Stomach (tissue), 9 donors: ENCODE data around the gene DHX29. TPM values are rescaled to one million over a fixed set of nuclear protein-coding genes. Genes with fewer than 3 reads are reported as not detected.

Experiments used
- DNase-seq, 2 donors: peaks; one replicate each; pipeline versions ENCODE4 v3.0.0 to v3.0.0-alpha.2; 2013 to 2019
- H3K27ac ChIP-seq, 5 donors: fragments of 200-600 bp in 4 of 5; sonication (generic) in 4 of 5; one replicate each; pipeline ENCODE4 v1.5.1; 2013 to 2019; ENCODE audit warnings: mild to moderate bottlenecking in 1 of 5, moderate library complexity in 1 of 5
- H3K27me3 ChIP-seq, 3 donors: fragments of 200-600 bp; sonication (generic); one replicate each; pipeline ENCODE4 v1.5.1; 2017 to 2019; ENCODE audit warnings: mixed run types in 1 of 3
- H3K36me3 ChIP-seq, 4 donors: fragments of 200-600 bp; sonication (generic); 1 replicate in 3 of 4; 2 replicates in 1 of 4; pipeline ENCODE4 v1.5.1; 2016 to 2019
- H3K4me1 ChIP-seq, 4 donors: fragments of 200-600 bp; sonication (generic); one replicate each; pipeline ENCODE4 v1.5.1; 2016 to 2019
- H3K4me3 ChIP-seq, 4 donors: fragments of 200-600 bp; sonication (generic) in 3 of 4; one replicate each; pipeline ENCODE4 v1.5.1; 2016 to 2019; ENCODE audit warnings: mild to moderate bottlenecking in 1 of 4
- H3K9me3 ChIP-seq, 4 donors: fragments of 200-600 bp; sonication (generic); one replicate each; pipeline ENCODE4 v1.5.1; 2016 to 2019
- CTCF ChIP-seq, 7 experiments: fragments of 450-650 bp in 4 of 7; fragments of 200-600 bp in 3 of 7; sonication (generic) in 3 of 7; IDR thresholded peaks; one replicate each; pipeline ENCODE4 v1.5.1; 2016 to 2019; ENCODE audit warnings: antibody characterized with exemption in 7 of 7, control low read depth in 2 of 7, mild to moderate bottlenecking in 1 of 7
- EP300 ChIP-seq: sonication (generic); formaldehyde crosslinking; IDR thresholded peaks from one replicate; pipeline ENCODE4 v1.6.1; 2017; ENCODE audit warnings: antibody characterized with exemption
- POLR2A ChIP-seq, 4 donors: fragments of 450-650 bp; IDR thresholded peaks; one replicate each; pipeline ENCODE4 v1.6.1; 2016; ENCODE audit warnings: antibody characterized with exemption in 4 of 4, control low read depth in 2 of 4, mild to moderate bottlenecking in 1 of 4, moderate library complexity in 1 of 4
- POLR2AphosphoS5 ChIP-seq, 3 donors: sonication (generic); formaldehyde crosslinking; IDR thresholded peaks; one replicate each; pipeline ENCODE4 v1.6.1; 2016; ENCODE audit warnings: antibody characterized with exemption in 3 of 3
- WGBS, 5 donors: extraction: QIAGEN DNeasy Blood & Tissue Kit in 3 of 5; methylation state at CpG; one replicate each; pipeline versions ENCODE4 v1.1.5 to v1.1.7; 2013 to 2018; 5-methylcytosine and 5-hydroxymethylcytosine counted together
- intact Hi-C: fragments of 100-400 bp; cut with DNase I; formaldehyde crosslinking; loops from one replicate; pipeline ENCODE4 v1.15.1; 2023; ENCODE audit warnings: low total_unique reads
- polyA plus RNA-seq, 3 donors: library from polyadenylated mRNA; stranded (reverse); fragments of 200-250 nt; gene quantifications; one replicate each; pipeline ENCODE4 v1.2.3, GENCODE V29; 2013
- total RNA-seq, 5 donors: library from RNA; depleted of rRNA; stranded (reverse); fragments of >200 nt; gene quantifications; one replicate each; pipeline versions ENCODE4 v1.1.0 to v1.2.3, GENCODE V29; 2014 to 2016
- donor health status: healthy with polysubstance abuse.
- donor health status: Bipolar disorder and iron deficiency.
- donor health status: healthy.

Gene DHX29
- total and polyA plus RNA-seq, 8 donors, result 4.3 to 54.5 (median 12.1) TPM

GRCh38 chr5:55333017-55333416 lies 25.5 kb upstream of the DHX29 start:
- WGBS, 5 donors, result 76 to 93% (median 78%) methylated on average over 1 of the region's 1 CpG
- TF ChIP-seq POLR2A (IDR thresholded peaks at IDR 0.05), result no peak
- no peak for TF ChIP-seq CTCF (IDR thresholded peaks at IDR 0.05)
- no peak for TF ChIP-seq POLR2AphosphoS5 (IDR thresholded peaks at IDR 0.05)
- TF ChIP-seq EP300, result no peak
- Histone ChIP-seq H3K4me1 (peaks cover 0 to 8% (median 0%) of the 10 kb centered on the region in 4 donors), H3K9me3 (no peaks in the 10 kb centered on the region), H3K27me3 (no peaks in the 10 kb centered on the region), H3K4me3 (no peak overlapping the region), H3K27ac (no peak overlapping the region), H3K36me3 (peaks cover 0 to 69% (median 46%) of the 10 kb centered on the region in 4 donors)
- intact Hi-C loops, result no loop called here
- DNase-seq, result no peak

GRCh38 chr5:55331321-55331720 lies 23.8 kb upstream of the DHX29 start:
- peaks cover 0 to 68% (median 59%) of the 10 kb centered on the region in 4 donors for H3K36me3 ChIP-seq
- H3K9me3 ChIP-seq, result no peaks in the 10 kb centered on the region
- no peak overlapping the region for H3K4me3 ChIP-seq
- TF ChIP-seq POLR2AphosphoS5 (IDR thresholded peaks at IDR 0.05), result no peak
- TF ChIP-seq CTCF (IDR thresholded peaks at IDR 0.05), result no peak
- TF ChIP-seq POLR2A (IDR thresholded peaks at IDR 0.05), result no peak
- TF ChIP-seq EP300, result no peak
- DNase-seq, result no peak
- intact Hi-C loops, result no loop called here
- H3K27me3 ChIP-seq, result no peaks in the 10 kb centered on the region
- no peak overlapping the region for H3K27ac ChIP-seq
- WGBS, 5 donors, result 88 to 93% (median 90%) methylated on average over 3 of the region's 3 CpGs
- peaks cover 0 to 6% (median 0%) of the 10 kb centered on the region in 4 donors for H3K4me1 ChIP-seq

- 50 to 77% (median 63%) methylated on average over 2 of the region's 2 CpGs for WGBS, 5 donors
- DNase-seq, result no peak
- Histone ChIP-seq H3K27ac (no peak overlapping the region), H3K36me3 (peaks cover 0 to 70% (median 58%) of the 10 kb centered on the region in 4 donors), H3K9me3 (no peaks in the 10 kb centered on the region), H3K27me3 (no peaks in the 10 kb centered on the region), H3K4me1 (peaks cover 0 to 14% (median 5%) of the 10 kb centered on the region in 4 donors), H3K4me3 (no peak overlapping the region)
- TF ChIP-seq EP300, result no peak
- TF ChIP-seq CTCF (IDR thresholded peaks at IDR 0.05), result no peak
- TF ChIP-seq POLR2AphosphoS5 (IDR thresholded peaks at IDR 0.05), result no peak
- TF ChIP-seq POLR2A (IDR thresholded peaks at IDR 0.05), result no peak
- intact Hi-C loops, result no loop called here
Measured at GRCh38 chr5:55327281-55327680, 19.8 kb upstream of the DHX29 start.

GRCh38 chr5:55325621-55326020 lies 18.1 kb upstream of the DHX29 start:
- intact Hi-C loops, result no loop called here
- Histone ChIP-seq H3K9me3 (no peaks in the 10 kb centered on the region), H3K27ac (no peak overlapping the region), H3K4me3 (no peak overlapping the region), H3K4me1 (peaks cover 0 to 25% (median 9%) of the 10 kb centered on the region in 4 donors), H3K27me3 (no peaks in the 10 kb centered on the region), H3K36me3 (peaks cover 0 to 56% (median 45%) of the 10 kb centered on the region in 4 donors)
- TF ChIP-seq EP300 (no peak), CTCF (IDR thresholded peaks at IDR 0.05) (no peak), POLR2A (IDR thresholded peaks at IDR 0.05) (no peak), POLR2AphosphoS5 (IDR thresholded peaks at IDR 0.05) (no peak)
- 87 to 95% (median 90%) methylated on average over 5 of the region's 5 CpGs for WGBS, 5 donors
- DNase-seq, result no peak
